ENCODE data around the gene P2RY2.

GRCh38 chr11:73205661-73206343 lies 12.3 kb upstream of the P2RY2 start:
- TF ChIP-seq ATF1 (CRISPR knock-in tag; IDR thresholded peaks at IDR 0.05) (no peak), ATF1 (tag; IDR thresholded peaks at IDR 0.05) (no peak), CTCF (IDR thresholded peaks at IDR 0.05 in 2 of 3, conservative IDR thresholded peaks at IDR 0.05 in 1 of 3; ENCODE audit: insufficient read depth in 2 of 3, low read depth in 1 of 3, low read length in 3 of 3) (no peak), E2F1 (CRISPR knock-in tag; IDR thresholded peaks at IDR 0.05) (no peak), GABPB1 (CRISPR knock-in tag; IDR thresholded peaks at IDR 0.05) (no peak), ZNF41 (CRISPR knock-in tag; conservative IDR thresholded peaks at IDR 0.05) (no peak), CBX2 (IDR thresholded peaks at IDR 0.05; ENCODE audit: insufficient read depth, low read length, poor library complexity, severe bottlenecking) (no peak), TFE3 (CRISPR knock-in tag; IDR thresholded peaks at IDR 0.05) (no peak), FOSL1 (tag; conservative IDR thresholded peaks at IDR 0.05) (no peak), ZNF586 (CRISPR knock-in tag; conservative IDR thresholded peaks at IDR 0.05) (no peak)

All from K562 (cell line).